Right renal cortex interstitium (tissue), 3 donors: Measurements from ENCODE around the gene BNIP3. TPM values are rescaled to one million over a fixed set of nuclear protein-coding genes. Genes with fewer than 3 reads are reported as not detected.
"Not testable (repeated sequence)": the region's sequence is repeated elsewhere in the genome, so short reads cannot be mapped to it uniquely, and the experiment has no call there.

Experiments used
- DNase-seq, 3 donors: peaks; one replicate each; pipeline ENCODE4 v3.0.0-alpha.2; 2013; ENCODE audit warnings: low read depth in 3 of 3, low spot score in 2 of 3
- polyA plus RNA-seq, 3 donors: library from polyadenylated mRNA; unstranded; fragments of 120-200 nt; gene quantifications; one replicate each; pipeline ENCODE4 v1.2.1, GENCODE V29; 2013; ENCODE audit not compliant: insufficient read length in 3 of 3

BNIP3 gene
- polyA plus RNA-seq, 3 donors = 72.8 to 78.8 (median 73.4) TPM

DNA sequence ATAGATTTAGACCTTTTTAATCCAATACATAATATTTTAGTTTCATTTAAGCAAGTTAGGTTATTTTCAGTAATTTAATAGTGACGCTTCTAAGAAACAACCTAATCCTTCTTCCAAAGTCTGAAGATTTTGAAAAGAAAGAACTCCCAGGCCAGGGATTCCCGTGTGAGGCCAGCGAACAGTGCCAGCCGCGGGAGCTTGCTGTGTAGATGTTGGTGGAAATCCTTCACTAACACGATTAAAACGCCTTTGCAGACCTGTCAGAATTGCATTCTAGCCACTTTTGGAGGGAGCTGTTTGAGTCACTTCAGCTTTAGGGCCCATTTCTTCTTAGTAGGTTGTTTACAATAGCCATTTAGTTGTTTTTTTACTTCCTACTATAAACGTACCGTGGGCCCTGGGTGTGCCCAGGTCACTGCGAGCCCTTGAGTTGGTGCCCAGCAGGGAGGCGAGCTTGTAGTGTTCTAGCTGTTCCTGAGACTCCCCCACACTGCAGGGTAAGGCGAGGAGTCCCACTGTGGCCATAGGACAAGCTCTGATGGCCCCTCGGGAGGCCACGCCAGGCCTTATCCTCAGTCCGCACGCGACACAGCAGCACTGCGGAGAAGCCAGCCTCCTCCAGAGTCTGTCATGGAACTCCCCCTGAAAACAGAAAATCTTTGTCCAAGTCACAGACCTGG is 48.6 kb downstream of the BNIP3 start:
- no peak for DNase-seq

DNA sequence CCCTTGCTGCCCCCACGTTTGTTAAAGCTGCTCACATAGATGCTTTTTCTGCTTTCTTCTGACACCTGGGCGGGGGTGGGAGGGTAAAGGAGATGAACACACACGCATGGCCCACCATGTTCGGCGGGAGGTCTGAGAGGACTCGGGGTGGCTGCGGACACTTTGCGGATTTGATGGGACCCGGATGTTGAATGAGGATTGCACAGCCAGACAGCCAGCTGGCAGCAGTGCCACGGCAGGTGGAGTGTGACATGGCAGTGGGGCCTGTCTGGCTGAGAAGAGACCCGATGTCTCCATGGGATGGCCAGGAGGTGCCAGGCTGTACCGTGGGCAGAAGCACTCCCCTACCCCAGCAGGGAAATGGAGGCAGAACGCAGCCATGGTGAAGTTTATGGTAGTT is 49.7 kb downstream of the BNIP3 start:
- no peak for DNase-seq

DNA sequence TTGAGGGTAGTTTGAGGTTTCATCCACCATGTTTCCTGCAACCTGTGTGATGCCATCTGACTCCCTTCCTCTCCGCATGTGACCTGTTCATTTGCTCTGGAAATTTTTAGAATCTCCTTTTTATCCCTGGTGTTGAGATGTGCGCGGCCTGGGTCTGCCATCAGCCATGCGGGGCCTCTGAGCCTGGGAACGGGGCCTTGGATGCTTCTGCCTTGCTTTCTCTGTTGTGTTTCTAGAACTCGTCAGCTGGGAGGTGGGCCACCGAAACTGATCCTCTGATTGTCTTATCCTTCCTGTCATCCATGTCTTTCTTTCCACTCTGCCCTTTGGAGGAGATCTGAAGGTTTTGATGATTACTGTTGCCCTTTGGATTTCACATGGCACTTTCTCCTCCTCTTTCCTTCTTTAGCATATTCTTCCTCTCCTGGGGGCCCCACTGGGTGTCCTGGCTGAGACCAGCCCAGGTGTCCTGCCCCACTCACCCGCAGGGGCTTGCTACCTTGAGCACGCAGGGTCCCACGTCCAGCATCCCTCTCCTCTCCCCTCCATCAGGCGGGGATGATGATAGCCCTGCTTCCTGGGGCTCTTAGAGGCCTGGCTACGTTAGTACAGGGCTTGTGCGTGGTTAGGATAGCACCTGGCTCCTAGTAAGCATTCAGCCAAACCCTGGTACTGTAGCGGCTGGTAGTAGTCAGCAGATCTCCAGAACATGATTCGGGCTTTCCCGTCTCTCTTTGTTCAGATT is 51.0 kb downstream of the BNIP3 start:
- DNase-seq = no peak

DNA sequence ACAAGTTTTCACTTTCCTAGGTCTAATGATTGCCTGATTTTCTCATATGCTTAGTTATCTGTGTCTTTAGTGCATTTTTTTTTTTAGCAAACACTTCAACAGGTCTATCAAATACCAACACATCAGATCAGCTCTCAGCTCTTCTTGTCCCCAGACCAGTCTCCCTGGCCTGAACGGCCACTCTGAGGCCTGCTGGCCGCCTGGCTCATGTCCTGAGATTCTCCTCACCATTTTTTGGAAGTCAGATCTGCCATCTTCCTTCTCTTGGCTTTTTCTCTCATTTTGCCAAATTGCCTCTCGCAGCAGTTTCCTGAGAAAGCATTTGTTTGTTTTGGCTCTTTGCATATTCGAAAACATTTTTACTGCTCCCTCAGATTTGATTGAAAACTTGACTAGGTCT is 51.6 kb downstream of the BNIP3 start:
- DNase-seq = no peak

DNA sequence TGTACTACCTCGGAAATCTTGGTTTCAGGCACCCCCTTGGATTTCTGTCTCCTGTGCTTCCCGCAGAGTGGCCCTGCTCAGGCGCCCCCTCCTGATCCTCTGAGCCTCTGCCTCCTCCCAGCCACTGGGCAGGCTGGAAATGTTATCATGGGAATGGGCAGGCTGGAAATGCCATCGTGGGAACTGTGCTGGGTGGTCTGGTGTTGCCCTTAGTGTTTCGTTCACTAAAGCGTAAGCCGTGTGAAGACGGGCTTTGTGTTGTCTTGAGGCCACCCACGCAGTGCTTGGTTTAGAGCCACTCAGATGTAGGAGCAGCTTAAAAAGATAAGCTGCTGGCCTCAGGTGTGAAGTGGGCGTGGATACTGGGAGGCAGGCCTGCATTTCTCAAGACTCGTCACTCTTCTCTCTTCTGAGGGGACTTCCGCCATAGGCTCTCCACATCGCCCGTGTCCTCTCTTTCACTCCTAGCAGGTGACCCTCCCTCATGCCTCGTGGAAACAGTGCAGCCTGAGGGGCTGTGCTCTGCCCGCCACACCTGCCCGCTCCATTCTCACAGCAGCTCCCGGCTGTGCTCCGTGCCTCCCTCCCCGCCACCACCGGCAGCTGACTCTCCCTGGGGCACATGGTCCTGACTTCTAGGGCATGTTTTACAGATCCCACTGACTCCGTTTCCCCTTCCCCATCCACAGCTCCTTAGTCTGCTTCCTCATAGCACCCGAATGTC is 52.4 kb downstream of the BNIP3 start:
- no peak for DNase-seq

DNA sequence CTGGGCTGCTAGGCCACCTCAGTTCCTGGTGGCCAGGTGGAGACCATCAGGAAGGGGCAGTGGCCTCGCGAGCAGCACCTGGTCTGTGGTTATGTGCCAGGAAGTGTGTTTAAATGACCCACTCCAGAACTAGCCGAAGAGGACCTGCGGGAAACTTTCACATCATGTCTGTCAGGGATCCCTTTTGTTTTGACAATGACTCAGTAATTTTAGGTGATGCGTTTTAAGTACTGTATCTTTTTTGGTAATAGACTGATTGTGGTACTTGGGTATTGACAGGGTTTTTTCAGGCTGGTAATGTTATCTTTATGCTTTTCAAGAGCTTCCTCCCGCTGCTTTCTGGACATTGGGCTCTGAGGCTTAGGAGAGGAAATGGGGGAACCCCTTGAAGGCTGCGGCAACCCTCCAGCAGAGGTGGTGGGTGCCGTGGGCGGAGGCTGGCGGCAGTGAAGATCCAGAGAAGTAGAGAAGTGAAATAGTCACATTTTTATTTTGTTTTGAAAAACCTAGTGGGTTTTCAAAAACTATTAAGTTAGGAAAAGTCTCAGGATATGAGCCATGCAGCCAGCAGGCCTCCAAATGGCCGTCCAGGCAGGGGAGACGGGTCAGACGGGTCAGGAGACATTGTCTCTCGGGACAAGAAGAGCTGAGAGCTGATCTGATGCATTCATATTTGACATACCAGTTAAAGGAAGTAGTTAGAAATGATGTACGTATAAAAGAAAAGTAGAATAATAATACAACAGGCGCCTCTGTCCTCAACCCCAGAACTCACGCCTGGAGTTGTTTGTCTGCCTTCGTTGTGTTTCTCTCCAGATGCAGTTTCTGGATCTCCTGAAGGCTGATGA is 53.3 kb downstream of the BNIP3 start:
- DNase-seq = no peak

DNA sequence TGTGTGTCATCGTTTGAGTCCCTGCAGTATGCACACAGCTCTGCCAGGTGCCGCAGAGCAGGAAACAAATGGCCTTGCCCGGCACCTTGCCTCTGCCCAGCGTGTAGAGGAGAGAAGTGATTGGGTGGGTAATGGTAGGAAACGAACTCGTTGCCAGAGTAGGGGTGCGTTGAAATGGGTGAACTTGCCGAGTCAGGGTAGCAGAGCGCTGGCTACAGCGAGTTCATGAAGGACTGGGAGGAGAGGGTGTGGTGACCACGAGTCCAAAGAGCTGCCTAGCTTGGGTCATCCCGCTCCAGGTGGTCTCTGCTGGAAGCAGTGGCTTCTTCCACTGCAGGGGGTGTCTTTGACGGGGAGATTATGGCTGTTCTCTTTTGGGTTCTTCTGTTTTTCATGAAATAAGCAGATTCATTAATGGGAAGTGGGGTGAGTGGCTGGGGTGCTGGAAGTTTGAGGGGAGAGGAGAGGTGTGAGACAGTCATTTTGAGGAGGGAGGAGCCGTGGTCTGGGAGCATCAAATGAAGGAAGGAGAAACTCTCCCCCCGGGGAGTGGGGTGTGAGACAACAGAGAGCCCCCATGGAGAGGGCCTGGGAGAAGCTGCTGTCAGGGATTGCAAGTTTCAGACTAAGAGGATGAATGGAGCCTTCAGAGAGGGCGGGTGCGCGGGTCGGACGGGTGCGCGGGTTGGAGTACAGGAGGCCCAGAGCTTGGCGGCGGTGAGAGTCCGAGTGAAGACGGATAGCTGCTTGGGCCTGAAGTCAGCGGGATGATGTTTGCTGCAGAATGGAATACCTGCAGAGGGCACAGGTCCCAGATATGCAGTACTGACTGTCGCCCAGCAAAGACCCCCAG is 54.8 kb downstream of the BNIP3 start:
- no peak for DNase-seq

DNA sequence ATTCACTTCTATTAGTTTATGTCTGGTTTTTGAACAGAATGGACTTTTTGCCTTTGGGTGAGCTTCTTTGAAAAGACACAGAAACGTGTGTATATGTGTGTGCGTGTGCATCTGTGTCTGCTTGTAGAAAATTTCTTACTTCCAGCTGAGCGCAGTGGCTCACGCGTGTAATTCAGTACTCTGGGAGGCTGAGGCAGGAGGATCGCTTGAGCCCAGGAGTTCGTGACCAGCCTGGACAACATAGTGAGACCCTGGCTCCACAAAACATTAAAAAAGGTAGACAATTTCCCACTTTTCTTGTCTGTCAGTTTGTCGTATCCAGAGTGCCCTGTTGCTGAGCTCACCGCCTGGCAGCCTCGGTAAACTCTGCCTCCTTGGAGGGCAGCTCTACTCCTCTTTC is 55.5 kb downstream of the BNIP3 start:
- no peak for DNase-seq

DNA sequence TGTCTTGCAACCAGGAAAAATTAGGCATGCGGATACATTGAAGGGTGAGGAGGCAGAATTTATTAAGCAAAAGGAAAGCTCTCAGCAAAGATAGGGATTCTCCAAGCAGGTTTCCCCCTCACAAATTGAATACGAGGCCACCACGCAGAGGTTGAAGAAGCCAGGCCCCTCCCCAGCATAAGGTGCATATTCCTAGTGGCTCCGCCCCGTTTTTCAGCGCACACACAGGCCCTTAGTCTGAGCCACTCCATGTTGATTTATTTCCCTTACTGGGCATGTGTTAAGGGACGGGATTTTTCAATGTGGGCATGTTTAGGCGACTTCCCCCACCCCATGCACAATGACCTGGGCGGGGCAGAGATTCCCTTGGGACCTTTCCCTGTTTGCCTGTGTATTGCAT is 56.0 kb downstream of the BNIP3 start:
- DNase-seq = no peak

DNA sequence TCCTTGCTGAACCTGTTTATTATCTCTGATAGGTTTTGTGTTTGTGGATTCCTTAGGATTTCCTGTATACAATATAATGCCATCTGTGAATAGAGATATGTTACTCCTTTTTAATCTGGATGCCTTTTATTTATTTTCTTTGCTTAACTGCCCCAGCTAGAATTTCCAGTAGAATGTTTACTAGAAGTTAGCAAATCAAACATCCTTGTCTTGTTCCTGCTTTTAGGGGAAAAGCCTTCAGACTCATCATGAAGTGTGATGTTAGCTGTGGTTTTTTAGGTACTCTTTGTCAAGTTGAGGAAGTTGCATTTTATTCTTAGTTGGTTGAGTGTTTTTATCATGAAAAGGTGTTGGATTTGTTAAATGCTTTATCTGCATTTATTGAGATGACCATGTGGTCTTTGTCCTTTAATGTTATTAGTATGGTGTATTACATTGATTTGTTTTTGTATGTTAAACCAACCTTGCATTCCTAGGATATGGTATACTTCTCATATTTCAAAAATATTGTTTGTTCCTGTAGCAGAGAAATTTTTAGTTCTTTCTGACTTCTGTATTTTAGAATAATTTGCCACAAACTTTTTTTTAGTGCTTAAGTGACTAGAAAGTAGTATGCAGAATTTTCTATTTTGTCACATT is 56.6 kb downstream of the BNIP3 start:
- no peak for DNase-seq

DNA sequence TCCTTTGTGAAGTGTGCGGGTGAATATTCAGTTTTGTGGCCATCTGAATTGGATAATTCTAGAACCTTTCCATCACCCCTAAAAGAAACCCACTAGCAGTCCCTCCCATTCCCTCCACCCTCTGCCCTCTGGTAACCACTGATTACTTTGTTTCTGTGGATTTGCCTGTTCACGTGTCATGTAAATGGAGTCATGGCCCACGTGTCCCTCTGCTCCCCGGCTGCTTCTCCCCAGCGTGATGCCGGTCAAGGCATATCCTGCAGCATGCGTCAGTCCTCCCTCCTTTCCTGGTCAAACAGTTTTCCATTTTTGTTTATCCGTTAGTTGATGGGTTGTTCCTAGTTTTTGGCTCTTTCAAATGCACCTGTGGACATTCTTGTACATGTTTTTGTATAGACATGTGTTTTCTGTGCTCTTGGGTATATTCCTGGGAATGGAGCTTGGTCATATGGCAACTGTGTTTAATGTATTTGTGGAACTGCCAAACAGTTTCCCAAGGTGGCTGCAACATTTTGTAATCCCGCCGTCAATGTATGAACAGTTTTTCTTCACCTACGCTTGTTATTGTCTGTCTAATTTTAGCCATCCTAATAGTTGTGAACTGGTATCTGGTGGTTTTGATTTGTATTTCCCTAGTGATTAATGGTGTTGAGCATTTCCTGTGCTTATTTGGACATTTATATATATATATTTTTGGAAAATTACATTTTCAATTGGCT is 58.5 kb downstream of the BNIP3 start:
- DNase-seq = no peak

DNA sequence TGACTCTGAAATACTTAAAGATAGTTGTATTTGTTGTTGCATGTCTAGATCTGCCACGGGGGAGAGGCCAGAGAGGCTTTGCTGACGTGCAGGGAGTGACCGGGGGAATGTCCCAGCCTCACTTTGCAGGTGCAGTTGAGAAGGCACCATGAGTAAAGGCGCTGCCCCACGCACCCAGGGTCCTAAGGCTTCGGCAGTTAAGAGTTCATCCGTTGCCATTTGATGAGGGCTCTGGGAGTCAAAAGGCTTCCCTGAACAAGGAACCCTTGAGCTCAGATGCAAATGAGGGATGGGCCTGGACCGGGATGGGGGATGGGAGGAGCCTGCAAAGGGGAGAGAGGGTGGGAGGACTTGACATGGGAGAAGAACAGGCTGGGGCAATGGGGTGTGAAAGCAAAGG is 60.5 kb downstream of the BNIP3 start:
- DNase-seq = no peak

DNA sequence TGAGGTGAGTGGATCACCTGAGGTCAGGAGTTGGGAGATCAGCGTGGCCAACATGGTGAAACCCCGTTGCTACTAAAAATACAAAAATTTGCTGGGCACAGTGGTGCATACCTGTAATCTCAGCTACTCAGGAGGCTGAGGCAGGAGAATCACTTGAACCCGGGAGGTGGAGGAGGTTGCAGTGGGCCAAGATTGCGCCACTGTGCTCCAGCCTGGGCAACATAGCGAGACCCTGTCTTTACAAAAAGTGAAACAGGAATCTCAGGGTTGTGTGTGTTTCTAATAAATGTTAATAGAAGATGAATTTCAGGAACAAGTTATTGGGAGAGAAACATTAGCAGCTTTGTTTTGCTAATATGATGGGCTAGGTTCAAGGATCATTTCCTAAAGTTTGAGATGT is 61.0 kb downstream of the BNIP3 start:
- DNase-seq = no peak

DNA sequence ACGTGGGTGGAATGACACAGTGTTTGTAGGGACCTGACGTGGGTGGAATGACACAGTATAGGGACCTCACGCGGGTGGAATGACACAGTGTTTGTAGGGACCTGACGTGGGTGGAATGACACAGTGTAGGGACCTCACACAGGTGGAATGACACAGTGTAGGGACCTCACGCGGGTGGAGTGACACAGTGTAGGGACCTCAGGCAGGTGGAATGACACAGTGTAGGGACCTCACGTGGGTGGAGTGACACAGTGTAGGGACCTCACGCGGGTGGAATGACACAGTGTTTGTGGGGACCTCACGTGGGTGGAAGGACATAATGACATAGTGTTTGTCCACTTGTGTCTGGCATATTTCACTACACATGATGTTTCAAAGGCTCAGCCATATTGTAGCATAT is 61.6 kb downstream of the BNIP3 start:
- DNase-seq = no peak

DNA sequence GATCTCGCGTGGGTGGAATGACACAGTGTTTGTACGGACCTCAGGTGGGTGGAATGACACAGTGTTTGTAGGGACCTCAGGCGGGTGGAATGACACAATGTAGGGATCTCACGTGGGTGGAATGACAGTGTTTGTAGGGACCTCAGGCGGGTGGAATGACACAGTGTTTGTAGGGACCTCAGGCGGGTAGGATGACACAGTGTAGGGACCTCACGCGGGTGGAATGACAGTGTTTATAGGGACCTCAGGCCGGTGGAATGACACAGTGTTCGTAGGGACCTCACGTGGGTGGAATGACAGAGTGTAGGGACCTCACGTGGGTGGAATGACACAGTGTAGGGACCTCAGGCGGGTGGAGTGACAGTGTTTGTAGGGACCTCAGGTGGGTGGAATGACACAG is 62.3 kb downstream of the BNIP3 start:
- DNase-seq = not testable (repeated sequence)
